ENCODE data around the gene DCDC2.
"Not testable (repeated sequence)": the region's sequence is repeated elsewhere in the genome, so short reads cannot be mapped to it uniquely, and the experiment has no call there.

DCDC2 gene

DNA sequence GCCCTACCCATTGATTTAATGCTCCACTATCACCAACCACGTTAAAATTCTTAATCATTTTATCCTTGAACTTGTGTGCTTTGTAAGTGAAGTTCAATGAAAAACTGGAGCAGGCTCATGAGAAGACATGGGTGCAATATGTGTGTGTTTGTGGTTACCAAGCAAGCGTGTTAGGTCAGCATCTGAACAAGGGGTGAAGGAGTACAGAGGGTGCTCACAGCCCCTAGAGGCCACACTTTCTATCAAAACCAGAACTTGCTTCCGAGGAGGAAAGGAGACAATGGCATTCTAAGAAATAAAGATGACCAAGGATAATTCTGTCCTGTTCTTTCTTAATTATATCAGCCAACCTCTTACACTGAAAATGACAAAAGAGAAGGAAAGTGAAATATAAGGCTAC lies 138.2 kb downstream of the DCDC2 start:
- DNase-seq (ENCODE audit: low read depth), result no peak

DNA sequence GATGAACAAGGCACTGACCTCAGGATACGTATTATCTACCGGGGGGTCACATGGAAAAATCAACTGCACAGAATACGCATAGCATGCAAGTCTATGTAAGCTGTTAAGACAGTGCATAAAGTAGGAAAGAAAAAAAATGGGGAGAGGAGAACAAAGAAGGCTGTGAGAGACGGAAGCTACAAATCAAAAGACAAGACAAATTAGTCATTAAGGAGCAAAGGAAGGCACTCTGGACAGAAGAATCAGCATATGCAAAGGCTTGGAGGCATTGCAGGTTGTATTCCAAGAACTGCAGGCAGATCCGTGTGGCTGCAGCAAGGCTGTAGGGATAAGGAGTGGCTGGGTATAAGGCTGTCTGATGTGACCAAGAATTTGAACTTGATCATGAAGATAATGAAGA lies 142.9 kb downstream of the DCDC2 start:
- DNase-seq (ENCODE audit: low read depth), result no peak

DNA sequence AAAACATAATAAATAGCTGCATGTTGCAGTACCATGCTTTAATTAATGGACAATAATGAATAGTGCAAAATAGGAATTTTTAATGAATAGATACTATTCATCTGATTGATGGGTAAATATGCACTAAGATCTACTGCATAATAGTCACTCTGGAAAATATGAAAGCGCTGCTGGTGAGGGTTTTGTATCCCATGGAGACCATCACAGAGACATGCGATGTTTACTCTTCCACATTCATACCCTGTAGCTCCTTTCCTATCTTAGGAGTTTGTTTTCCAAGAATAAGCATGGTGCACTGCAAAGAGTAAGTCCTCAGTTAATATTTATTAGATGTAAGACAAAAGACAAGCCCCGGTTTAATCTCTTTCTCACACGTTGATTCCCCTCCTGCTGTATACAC lies 150.4 kb downstream of the DCDC2 start:
- no peak for DNase-seq (ENCODE audit: low read depth)

DNA sequence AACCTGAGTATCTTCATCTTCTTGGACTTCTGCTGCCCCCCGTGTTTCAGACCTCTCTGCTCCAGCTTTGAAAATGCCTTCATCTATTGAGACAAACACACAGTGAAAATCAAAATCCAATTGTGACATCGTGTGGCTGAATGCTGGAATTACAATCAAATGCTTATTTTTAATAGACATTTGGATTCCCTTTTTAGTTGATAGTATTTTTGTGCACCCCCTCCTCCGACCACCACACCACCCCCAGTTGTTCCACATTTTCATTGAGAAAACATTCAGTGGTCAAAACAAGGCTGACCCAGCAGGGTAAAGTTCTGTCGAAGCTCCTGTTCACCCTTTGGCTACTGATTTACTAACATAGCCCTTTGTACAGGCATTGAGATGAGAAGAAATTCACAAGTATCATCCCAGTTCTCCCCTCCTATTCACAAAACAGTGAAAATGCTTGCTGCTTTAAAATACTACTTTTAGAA lies 152.8 kb downstream of the DCDC2 start:
- peak; percentile 2 for DNase-seq (ENCODE audit: low read depth)

DNA sequence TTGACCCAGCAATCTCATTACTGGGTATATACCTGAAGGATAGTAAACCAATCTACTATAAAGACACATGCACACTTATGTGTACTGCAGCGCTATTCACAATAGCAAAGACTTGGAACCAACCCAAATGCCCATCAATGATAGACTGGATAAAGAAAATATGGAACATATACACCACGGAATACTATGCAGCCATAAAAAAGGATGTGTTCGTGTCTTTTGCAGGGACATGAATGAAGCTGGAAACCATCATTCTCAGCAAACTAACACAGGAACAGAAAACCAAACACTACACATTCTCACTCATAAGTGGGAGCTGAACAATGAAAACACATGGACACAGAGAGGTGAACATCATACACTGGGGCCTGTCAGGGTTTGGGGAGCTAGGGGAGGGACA lies 153.7 kb downstream of the DCDC2 start:
- DNase-seq (ENCODE audit: low read depth), result not testable (repeated sequence)

DNA sequence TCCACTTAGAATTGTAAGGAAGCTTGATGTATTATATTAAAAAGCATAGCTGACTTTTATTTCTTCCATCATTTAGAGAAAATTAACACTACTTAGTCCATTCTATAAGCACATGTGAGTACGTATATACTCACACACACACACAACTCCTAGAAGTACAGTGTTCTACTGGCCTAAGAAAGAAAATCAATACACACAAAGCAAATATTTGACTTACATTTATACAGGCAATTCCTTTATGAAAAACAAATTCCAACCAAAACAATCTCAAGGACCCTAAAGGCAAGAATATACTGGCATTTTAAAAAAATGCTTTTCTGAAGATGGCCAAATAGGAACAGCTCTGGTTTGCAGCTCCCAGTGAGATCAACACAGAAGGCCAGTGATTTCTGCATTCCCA lies 160.0 kb downstream of the DCDC2 start:
- no peak for DNase-seq (ENCODE audit: low read depth)

DNA sequence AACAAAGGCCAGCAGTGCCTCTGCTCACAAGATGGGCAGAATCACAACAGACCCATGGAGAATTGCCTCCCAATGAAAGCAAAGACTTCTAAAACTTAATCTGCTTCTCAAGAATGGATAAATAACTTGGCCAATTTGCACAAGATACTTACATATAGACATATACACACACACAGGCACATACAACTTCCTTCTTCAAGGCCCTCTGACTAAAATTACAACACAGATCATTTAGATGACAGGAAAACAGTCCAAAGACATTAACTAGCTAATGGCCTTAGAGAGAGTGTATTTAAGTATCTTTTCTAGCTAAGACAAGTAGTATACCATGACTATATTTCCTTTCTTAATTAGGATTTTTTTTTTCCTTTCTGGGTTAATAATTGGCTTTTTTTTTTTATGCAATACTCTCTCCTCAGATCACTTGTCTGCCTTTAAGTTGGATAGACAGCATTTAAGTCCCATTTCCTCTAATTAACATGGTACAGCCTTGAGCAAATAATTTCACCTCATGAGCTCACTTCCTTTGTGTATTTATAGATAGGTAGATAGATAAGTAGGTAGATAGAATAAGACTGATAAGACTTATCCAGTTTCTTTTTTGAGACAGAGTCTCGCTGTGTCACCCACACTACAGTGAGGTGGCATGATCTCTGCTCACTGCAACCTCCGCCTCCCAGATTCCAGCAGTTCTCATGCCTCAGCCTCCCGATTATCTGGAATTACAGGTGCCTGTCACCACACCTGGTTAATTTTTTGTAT lies 161.8 kb downstream of the DCDC2 start:
- no peak for DNase-seq (ENCODE audit: low read depth)

DNA sequence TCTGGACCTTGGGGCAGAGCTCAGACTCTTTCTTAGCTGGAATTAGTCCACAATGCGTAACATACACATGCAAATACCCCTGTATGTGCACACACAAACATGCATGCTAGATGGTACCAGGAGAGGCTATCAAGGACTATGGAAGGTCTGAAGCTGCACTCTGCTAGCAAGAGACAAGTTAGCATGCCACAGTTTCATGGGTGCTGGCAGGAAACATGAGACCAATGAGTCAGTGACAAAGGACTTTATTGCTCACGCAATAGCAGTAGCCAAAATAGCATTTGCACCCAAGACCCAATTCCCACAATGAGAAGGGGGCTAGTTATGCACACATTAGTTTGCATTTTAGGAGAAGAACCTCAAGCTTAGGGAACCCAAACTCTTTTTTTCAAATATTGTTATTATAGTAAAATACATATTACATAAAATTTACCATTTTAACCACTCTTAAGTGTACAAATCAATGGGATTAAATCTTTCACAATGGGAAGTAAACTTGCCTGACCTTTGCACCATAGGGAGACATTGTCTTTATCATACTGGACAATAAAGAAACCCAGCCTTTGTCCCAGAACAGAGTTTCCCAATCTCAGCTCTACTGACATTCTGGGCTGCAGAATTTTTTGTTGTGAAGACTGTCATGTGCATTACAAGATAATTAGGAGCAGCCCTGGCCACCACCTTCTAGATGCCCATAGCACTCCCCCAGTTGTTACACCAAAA lies 162.7 kb downstream of the DCDC2 start:
- no peak for DNase-seq (ENCODE audit: low read depth)

DNA sequence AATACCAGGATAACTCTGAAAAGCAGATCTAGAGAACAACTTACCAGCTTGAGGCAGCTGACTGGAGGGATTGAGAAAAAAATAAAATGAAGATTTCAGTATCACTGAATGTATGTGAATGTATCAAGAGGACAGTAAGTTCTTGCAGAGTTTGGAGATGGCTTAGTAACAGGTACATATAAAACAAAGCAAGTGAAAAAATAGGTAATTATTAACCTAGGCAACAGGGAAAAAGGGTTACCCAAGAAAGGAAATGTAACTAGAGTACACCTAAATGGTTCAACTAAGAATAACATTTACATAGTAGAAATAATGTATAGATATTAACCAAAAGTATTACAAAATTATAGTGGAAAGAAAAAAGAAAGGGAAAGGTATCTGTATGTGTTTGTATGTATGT lies 164.5 kb downstream of the DCDC2 start:
- DNase-seq (ENCODE audit: low read depth), result no peak

DNA sequence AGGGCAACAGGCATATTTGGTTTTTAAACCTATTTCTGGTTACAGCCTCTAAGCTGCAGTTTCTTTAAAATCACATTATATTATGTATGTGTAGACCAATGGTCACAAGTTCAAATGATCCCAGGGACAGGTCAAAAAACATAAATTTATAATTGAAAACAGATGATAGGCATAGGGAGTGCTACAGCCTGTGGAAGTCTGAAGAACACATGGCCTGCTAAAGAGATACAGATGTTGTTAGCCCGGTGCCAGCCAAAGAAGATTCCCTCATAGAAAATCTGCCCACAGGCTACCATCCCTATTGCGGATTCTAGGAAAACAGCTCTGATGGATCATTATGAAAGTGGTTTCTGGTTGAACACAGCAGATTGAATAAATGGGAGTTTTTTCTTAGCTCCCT lies 166.5 kb downstream of the DCDC2 start:
- no peak for DNase-seq (ENCODE audit: low read depth)

DNA sequence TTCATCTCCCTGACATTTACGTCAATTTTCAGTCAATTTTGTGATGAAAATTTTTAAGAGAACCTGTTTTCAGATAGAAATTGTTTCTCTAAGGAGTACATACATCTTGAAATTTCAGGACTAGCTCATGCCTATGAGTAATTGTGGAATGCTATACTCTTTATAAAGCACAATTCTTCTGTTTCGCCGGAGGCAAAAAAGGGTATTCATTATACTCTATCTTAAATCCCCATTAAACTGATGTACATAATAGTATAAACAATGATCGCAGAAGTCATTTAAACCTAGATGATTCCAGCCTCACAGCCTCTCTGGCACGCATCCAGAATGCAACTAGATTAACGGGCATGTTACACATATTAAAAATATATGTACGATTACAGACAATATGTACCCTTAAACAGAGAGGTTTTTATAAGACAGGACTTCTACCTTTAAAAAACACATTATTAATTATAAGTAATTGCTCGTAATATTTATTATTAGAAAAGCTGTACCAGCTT lies 169.2 kb downstream of the DCDC2 start:
- DNase-seq (ENCODE audit: low read depth), result no peak

DNA sequence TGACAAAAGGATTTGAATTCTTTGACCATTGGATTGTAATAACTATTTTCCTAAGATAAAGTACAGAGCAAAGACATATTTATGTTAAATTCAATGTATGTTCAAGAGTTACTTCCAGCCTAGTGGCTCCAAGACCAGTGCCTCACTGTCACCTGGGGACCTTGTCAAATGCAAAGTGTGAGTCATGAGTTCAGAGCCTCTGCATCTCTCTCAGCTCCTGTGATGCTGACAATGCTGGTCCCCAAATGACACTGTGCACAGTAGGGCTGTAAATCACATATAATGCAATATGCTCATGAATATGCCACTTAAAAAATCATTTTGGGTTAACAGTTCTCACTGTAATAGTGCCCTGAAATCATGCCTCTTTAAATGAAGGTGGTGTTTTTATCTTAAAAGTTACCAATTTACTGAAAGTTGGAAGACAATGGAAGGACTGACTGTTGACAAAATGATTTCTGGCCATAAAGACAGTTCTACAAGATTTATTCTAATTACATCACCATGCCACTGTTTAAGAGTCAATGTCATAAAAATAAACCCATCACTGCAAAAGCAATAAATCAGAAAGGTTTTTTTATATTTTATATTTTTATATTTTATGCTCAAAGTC lies 169.8 kb downstream of the DCDC2 start:
- DNase-seq (ENCODE audit: low read depth), result no peak

DNA sequence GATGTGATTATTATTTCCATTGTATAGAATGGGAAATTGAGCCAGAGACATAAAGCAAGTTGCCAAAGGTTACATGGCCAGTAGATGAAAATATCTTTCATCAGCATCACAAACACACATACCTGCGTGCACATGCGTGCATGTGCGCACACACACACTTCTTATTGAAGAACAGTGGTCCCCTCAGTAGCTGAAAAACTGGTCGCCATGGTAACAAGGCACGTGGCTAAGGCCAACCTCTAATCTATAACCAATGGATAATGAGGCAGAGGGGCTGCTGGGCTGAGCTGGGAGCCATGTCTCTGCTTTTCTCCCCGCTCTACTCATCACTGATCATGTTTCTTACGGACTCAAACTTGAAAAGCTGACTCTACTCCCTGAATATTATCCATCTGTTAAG lies 171.5 kb downstream of the DCDC2 start:
- DNase-seq (ENCODE audit: low read depth), result no peak

DNA sequence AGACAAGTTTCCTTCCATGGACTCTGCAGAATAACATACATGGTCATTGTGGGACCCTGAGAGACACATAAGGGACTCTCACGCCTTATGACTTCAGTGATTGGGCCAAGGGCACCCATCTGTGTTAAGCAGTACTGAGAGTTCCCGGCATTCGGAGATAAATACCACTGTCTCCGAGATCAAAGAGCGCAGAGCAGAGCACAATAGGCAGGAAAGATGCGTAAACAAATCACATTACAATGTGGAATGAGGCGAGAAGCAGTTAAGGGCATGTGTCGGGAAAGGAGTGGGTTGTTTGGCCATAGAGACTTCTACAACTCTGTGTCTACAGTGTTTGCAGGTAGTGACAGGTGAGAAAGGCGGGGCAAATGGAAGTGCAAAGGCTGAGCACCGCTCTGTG lies 174.3 kb downstream of the DCDC2 start:
- no peak for DNase-seq (ENCODE audit: low read depth)

DNA sequence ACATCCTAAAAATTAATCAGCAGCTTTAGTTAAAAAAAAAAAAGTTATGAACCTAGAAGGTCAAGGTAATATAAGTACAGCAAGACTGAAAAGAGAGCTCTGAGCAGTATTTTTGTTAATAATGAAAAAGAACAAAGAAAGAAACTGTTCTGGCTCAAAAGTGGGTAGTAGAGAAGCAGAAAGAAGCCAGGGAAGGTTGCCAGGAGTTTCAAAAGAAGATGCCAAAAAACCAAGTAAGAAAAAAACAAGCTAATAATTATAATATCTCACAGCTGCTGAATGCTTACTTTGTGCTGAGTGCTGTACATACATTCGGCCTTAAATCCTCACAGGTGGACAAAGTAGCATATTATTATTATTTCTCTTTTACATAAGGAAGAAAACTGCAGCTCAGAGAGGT lies 200.0 kb downstream of the DCDC2 start:
- DNase-seq (ENCODE audit: low read depth), result no peak

DNA sequence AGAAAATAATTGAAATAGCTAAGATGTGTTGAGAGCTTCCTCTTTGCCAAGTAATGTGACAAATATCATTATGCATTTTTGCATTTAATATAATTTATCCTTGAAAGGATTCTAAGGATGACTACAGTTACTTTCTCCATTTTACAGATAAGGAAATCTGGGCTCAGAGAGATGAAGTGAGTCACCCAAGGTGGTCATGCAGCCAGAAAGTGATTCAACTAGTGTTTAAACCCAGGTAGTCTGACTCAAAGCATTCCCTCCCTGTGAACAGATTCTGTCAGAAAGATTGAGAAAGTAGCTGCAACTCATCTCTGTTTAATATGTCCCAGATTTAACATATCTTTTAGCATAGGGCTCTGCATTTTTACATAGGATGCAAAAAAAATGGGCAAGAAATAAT lies 203.7 kb downstream of the DCDC2 start:
- DNase-seq (ENCODE audit: low read depth), result no peak

DNA sequence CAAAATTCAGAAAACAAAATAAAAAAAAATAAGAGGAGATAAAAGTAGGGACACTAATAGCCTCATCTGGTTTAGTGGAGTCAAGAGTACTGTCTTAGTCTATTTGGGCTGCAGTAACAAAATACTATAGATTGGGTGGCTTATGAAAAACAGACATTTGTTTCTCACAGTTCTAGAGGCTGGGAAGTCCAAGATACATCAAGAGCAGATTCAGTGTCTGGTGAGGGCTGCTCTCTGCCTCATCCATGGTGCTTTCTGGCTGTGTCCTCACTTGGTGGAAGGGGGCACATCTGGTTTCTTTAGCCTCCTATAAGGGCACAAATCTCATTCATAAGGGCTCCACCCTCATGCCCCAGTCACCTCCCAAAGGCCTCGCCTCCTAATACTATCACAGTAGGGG lies 205.8 kb downstream of the DCDC2 start:
- no peak for DNase-seq (ENCODE audit: low read depth)

DNA sequence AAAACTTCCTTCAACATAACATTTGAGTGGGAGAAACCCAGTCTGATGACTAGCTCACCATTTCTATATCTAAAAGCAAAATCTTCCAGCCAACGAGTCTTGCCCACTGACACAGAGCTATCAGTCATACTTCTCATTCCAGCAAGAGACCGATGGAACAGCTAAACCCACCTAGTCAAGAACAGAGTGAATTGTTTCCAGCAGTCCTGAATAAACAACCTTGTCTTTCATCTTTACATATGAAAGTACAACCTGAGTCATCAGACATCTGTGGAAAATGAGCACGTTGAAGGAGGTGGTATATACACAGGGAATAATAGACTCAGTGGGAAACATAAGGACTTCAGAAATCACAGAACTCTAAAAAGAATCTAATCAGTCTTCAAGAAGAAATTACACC lies 208.0 kb downstream of the DCDC2 start:
- no peak for DNase-seq (ENCODE audit: low read depth)

DNA sequence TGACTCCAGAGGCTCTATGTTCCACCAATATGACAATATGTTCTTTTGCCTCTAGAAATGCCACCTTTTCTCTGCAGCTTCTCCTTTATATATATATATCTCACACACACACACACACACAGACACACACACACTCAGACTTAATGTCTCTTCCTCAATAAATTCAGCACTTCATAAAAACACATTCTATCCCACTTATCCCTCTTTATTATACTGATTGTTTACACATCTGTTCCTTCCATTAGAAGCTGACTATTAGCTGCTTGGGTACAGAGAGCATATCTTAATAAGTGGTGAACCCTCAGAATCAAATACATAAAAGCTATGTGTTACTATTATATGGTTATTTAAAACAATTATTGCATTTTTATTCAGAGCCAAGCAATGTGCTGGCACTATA lies 208.6 kb downstream of the DCDC2 start:
- DNase-seq (ENCODE audit: low read depth), result no peak

DNA sequence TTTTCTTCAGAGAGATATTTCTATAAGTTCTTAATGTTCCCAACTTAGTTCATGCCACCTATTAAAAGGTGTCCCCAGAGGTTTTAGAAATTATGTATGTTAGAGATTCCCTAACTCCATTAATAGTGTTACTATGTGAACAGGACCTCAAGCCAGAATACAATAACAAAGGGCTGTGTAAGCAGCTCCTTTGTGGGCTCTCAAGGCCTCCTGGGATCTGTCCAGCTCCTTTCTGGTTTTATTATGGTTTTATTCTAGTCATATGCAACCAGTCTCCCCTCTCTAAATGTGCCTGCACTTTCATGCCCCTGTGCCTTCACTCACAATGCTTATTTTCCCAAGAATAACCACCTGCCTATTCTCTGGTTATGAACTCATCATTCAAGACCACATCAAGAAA lies 209.2 kb downstream of the DCDC2 start:
- DNase-seq (ENCODE audit: low read depth), result no peak

DNA sequence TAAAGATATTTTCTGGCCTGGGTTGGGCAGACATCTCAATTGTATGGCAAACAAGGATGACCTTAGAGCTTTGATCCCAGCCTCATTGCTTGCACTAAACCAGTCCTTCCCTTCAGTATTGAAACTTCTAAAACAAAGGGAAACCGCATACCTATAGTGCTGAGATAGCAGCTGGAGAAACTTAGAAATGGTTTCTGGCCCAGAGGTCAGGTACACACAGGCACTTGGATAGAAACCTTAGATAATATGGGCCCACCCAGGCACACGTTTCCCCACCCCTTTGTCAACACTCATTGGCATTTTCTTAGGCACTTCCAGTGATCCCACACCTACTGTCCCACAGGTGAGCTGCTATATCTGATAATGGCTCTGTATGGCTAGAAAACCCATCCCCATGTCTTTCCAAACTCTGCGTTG lies 209.7 kb downstream of the DCDC2 start:
- no peak for DNase-seq (ENCODE audit: low read depth)

DNA sequence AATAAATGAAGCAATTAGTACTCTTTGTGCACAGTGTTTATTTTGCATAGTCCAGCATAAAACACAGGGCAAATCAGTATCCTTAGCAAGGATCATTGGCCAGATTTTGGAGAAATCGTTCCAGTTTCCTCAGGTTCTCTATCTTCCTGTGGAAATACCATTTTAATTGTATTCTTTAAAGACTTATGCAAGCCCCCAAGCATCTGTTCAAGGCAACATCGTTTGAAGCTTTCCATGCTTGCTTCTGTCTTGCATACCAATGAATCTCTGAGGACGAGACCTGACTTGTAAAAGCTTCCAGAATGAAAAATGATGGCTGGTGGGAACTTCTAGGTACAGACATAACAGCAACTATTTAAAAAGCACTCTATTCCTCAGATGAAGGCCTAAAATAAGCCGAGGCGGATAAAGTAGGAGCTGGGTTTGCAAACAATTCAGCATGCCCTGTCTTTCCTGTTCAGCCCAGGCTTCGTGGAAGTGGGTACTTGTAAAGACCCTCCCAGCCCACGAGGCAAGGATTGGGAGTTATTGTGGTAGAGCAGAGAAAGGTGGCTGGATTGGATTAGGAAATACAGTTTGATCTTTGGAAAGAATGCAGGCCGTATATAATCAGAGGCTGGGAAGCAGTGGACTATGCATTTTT lies 210.2 kb downstream of the DCDC2 start:
- DNase-seq (ENCODE audit: low read depth), result no peak

DNA sequence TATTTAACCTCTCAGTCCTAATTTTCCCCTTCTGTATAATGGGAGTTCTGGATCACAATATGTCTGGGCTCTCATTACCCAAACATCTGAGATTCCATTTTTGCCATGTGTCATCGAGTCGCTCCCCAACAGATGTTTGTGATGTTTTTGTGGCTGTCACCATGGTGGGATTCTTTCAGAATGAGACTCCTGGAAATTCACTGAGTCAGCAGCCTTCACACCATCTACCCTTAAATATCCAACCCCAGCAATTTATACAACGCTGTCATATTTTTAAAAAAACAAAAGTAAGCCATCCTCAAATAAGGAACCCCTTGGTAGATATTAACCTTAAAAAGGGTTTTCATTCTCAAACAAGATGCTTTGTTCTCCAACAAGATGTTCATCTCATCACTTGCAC lies 211.0 kb downstream of the DCDC2 start:
- DNase-seq (ENCODE audit: low read depth), result no peak
